Panc1 (cell line): ENCODE measurements around the gene GPR34. TPM values are rescaled to one million over a fixed set of nuclear protein-coding genes. Genes with fewer than 3 reads are reported as not detected.

Experiments used
- ATAC-seq: fragments of 200-7000 bp; cut with Tn5 transposase; 2 replicates; pipeline ENCODE4 v1.9.1; 2020; ENCODE audit warnings: mild to moderate bottlenecking, moderate library complexity
- BruUV-seq: library from RNA; stranded (reverse); fragments of 400-500 nt; replicated peaks from 2 replicates; lab custom pipeline; 2021; lab: Mats Ljungman, UMichigan
- CTCF ChIA-PET: fragments of 300-600 bp; sonication (Branson Sonifier 250); formaldehyde crosslinking; loops from one replicate; lab custom pipeline; 2022; ENCODE audit warnings: antibody characterized with exemption; lab: Charles Lee
- POLR2A ChIA-PET: fragments of 300-600 bp; sonication (Branson Sonifier 250); formaldehyde crosslinking; loops from one replicate; lab custom pipeline; 2022; ENCODE audit warnings: antibody characterized with exemption; lab: Charles Lee
- DNase-seq: peaks from one replicate; pipeline ENCODE4 v3.0.0-alpha.2; 2010; ENCODE audit warnings: low read depth, low spot score
- H3K27ac ChIP-seq: 2 replicates; pipeline ENCODE4 v1.5.1; 2011; ENCODE audit warnings: mild to moderate bottlenecking, low read length, inconsistent platforms
- H3K27me3 ChIP-seq: fragments of 200-500 bp; sonication (Bioruptor generic); 2 replicates; pipeline ENCODE4 v1.6.0; 2014; ENCODE audit warnings: low read length, inconsistent platforms; ENCODE audit not compliant: control insufficient read depth, insufficient read depth
- H3K36me3 ChIP-seq: fragments of 200-500 bp; sonication (Bioruptor generic); 2 replicates; pipeline ENCODE4 v1.5.1; 2014; ENCODE audit warnings: inconsistent platforms, mild to moderate bottlenecking, low read length, moderate library complexity; ENCODE audit not compliant: control insufficient read depth, insufficient read depth
- H3K4me1 ChIP-seq: 2 replicates; pipeline ENCODE4 v1.5.1; 2011; ENCODE audit warnings: inconsistent platforms, mild to moderate bottlenecking, low read length, moderate library complexity; ENCODE audit not compliant: control insufficient read depth, insufficient read depth
- H3K4me3 ChIP-seq, 2 experiments: 2 replicates each; pipeline ENCODE4 v1.5.1; 2011 to 2012; ENCODE audit warnings: low read depth in 2 of 2, low read length in 2 of 2, mild to moderate bottlenecking in 2 of 2, inconsistent platforms in 1 of 2, moderate library complexity in 1 of 2
- H3K9me3 ChIP-seq: fragments of 200-500 bp; sonication (Bioruptor generic); 2 replicates; pipeline ENCODE4 v1.5.1; 2014; ENCODE audit warnings: low read depth, mild to moderate bottlenecking, inconsistent platforms, low read length, moderate library complexity; ENCODE audit not compliant: control insufficient read depth, insufficient read depth
- CTCF ChIP-seq: fragments of 450-650 bp; IDR thresholded peaks from 2 replicates; pipeline ENCODE4 v1.5.1; 2017; ENCODE audit warnings: mild to moderate bottlenecking
- POLR2AphosphoS5 ChIP-seq: IDR thresholded peaks from 2 replicates; pipeline ENCODE4 v1.6.1; 2012; ENCODE audit warnings: mild to moderate bottlenecking, low read depth, low read length, moderate library complexity
- REST ChIP-seq, 2 experiments: IDR thresholded peaks; 2 replicates each; pipeline ENCODE4 v1.6.1; 2011 to 2012; ENCODE audit warnings: low read depth in 2 of 2, control low read depth in 1 of 2, low read length in 1 of 2, mild to moderate bottlenecking in 1 of 2, moderate library complexity in 1 of 2; ENCODE audit not compliant: insufficient read depth in 1 of 2
- SIN3A ChIP-seq: IDR thresholded peaks from 2 replicates; pipeline ENCODE4 v1.6.1; 2012; ENCODE audit warnings: low read depth, mild to moderate bottlenecking, low read length, moderate library complexity, borderline replicate concordance; ENCODE audit not compliant: insufficient read depth
- TCF7L2 ChIP-seq: IDR thresholded peaks from 2 replicates; pipeline ENCODE4 v1.6.1; 2011; ENCODE audit warnings: mild to moderate bottlenecking, low read depth, low read length, inconsistent platforms
- in situ Hi-C: cut with HindIII; loops from 2 replicates; pipeline ENCODE4 v1.10.0; 2016; ENCODE audit warnings: low sequenced_read_pairs, low pct_unique_long_range_greater_than_20kb
- intact Hi-C: fragments of 100-400 bp; cut with micrococcal nuclease; formaldehyde crosslinking; loops from one replicate; pipeline ENCODE4 v1.10.0; 2022; ENCODE audit not compliant: unreplicated experiment
- total RNA-seq: library from RNA; stranded (reverse); gene quantifications from one replicate; pipeline ENCODE4 v1.2.1, GENCODE V29; 2021; ENCODE audit not compliant: unreplicated experiment

The GPR34 gene
- total RNA-seq, 1 experiment from 2014 or later, result not detected

- in situ Hi-C loops, result no loop called here
- BruUV-seq, result no TSS peak
- intact Hi-C loops, result no loop called here
- TF ChIP-seq SIN3A (no peak), POLR2AphosphoS5 (no peak), TCF7L2 (no peak), REST (IDR thresholded peaks at IDR 0.05; ENCODE audit: insufficient read depth in 1 of 2, low read depth in 2 of 2, low read length in 1 of 2) (no peak), CTCF (no peak)
- Histone ChIP-seq H3K4me3 (no peak overlapping the region), H3K36me3 (no peaks in the 10 kb centered on the region), H3K4me1 (no peaks in the 10 kb centered on the region), H3K27ac (no peak overlapping the region), H3K27me3 (no peaks in the 10 kb centered on the region), H3K9me3 (no peaks in the 10 kb centered on the region)
- ChIA-PET POLR2A (no interaction called here), CTCF (no interaction called here)
- no peak for DNase-seq
- no peak for ATAC-seq
Measured at GRCh38 chrX:41686788-41687187, 2.0 kb upstream of the GPR34 start.

- no peak for TF ChIP-seq CTCF
- no peak for TF ChIP-seq TCF7L2
- TF ChIP-seq REST (IDR thresholded peaks at IDR 0.05; ENCODE audit: insufficient read depth in 1 of 2, low read depth in 2 of 2, low read length in 1 of 2), result no peak
- no peak for TF ChIP-seq SIN3A
- TF ChIP-seq POLR2AphosphoS5, result no peak
- intact Hi-C loops (no loop called here), in situ Hi-C loops (no loop called here)
- Histone ChIP-seq H3K27ac (no peak overlapping the region), H3K27me3 (no peaks in the 10 kb centered on the region), H3K36me3 (no peaks in the 10 kb centered on the region), H3K4me1 (no peaks in the 10 kb centered on the region), H3K9me3 (no peaks in the 10 kb centered on the region), H3K4me3 (no peak overlapping the region)
- POLR2A ChIA-PET, result no interaction called here
- ATAC-seq (no peak), DNase-seq (no peak)
- CTCF ChIA-PET, result no interaction called here
- BruUV-seq, result no TSS peak
Measured at GRCh38 chrX:41688156-41688555, 617 bp upstream of the GPR34 start.
